Transverse colon (tissue), 4 donors: ENCODE data around the gene GPSM3.

Experiments
- POLR2A ChIP-seq: fragments of 450-650 bp; IDR thresholded peaks from one replicate; pipeline ENCODE4 v1.6.1; 2016; ENCODE audit warnings: antibody characterized with exemption, mild to moderate bottlenecking, moderate library complexity
- POLR2AphosphoS5 ChIP-seq, 3 donors: sonication (generic); formaldehyde crosslinking; IDR thresholded peaks; one replicate each; pipeline ENCODE4 v1.6.1; 2016; ENCODE audit warnings: antibody characterized with exemption in 3 of 3
- TF ChIP-seq, protein P1 (sequence below), 5 experiments: fragments of 200-600 bp in 3 of 5; fragments of 450-650 bp in 2 of 5; sonication (generic) in 3 of 5; IDR thresholded peaks; 1 replicate in 2 of 5; 2 replicates in 3 of 5; pipeline ENCODE4 v1.5.1; 2016 to 2017; ENCODE audit warnings: antibody characterized with exemption in 5 of 5, inconsistent platforms in 3 of 5, mild to moderate bottlenecking in 2 of 5, moderate library complexity in 1 of 5

DNA sequence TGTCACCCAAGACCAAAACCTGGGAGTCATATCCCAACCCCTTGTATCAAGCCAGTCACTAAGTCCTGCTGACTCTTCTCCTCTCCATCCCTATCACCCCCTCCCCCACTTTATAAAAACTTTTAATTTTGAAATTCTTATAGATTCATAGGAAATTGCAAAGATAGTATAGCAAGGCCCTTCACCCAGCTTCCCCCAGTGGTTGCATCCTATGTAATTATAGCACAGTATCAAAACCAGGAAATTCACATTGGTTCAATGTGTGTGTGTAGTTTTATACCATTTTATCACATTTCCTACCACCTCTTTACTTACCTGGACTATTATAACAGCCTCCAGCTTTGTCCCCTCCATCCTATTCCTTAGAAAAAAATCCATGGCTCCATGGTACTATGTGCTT is 34.4 kb downstream of the GPSM3 start:
- TF ChIP-seq, protein P1, sequence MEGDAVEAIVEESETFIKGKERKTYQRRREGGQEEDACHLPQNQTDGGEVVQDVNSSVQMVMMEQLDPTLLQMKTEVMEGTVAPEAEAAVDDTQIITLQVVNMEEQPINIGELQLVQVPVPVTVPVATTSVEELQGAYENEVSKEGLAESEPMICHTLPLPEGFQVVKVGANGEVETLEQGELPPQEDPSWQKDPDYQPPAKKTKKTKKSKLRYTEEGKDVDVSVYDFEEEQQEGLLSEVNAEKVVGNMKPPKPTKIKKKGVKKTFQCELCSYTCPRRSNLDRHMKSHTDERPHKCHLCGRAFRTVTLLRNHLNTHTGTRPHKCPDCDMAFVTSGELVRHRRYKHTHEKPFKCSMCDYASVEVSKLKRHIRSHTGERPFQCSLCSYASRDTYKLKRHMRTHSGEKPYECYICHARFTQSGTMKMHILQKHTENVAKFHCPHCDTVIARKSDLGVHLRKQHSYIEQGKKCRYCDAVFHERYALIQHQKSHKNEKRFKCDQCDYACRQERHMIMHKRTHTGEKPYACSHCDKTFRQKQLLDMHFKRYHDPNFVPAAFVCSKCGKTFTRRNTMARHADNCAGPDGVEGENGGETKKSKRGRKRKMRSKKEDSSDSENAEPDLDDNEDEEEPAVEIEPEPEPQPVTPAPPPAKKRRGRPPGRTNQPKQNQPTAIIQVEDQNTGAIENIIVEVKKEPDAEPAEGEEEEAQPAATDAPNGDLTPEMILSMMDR (IDR thresholded peaks at IDR 0.05), result no peak
- TF ChIP-seq POLR2AphosphoS5 (IDR thresholded peaks at IDR 0.05) (no peak), POLR2A (no peak)
